ENCODE measurements around the gene S100A13.
"Not testable (repeated sequence)": the region's sequence is repeated elsewhere in the genome, so short reads cannot be mapped to it uniquely, and the experiment has no call there.

Gene S100A13

DNA sequence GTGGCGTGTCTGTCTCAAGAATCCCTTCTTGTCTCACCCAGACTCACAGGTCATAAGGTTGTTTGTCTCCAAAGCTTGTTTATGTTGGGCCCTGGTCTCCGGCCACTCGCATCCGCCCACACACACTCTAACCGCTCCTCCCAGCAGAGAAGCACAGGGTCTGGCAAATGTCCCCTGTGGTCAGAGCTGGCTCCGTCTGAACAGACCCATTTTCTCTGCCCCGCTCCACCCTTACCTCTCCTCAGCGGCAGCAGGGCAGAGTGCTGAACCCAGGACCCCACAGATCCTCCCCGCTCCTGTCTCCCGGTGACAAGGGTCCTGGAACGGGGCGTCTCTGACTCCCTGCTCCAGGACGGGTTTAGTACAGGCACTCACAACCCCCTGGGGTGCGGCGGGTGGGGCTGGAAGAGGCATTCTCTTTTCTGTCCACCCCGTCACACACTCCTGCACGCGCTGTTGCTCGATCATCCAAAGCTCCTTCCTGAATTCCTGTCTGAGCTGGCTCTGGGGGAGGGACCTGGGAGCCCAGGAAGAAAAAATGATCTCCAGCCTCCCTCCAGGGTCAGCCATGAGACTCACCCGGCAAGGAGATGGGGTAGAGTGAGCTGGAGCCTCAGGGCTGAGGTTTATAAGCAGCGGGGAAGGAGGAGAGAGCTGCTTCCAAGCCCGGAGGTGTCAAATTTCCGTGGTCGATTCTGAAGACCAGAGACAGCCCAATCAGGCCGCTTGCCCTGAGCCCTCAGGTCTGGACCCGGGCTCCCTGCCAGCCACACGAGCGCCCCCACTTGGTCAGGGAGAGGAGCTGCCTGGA lies at the start of gene S100A13:
Gene S100A13 (minus strand): TSS at position 602 of the 811 bp plus-strand sequence. CDS start 1,033 bp downstream, outside the sequence.
- peak; percentile 99 for DNase-seq (ENCODE audit: low read depth, low spot score)

DNA sequence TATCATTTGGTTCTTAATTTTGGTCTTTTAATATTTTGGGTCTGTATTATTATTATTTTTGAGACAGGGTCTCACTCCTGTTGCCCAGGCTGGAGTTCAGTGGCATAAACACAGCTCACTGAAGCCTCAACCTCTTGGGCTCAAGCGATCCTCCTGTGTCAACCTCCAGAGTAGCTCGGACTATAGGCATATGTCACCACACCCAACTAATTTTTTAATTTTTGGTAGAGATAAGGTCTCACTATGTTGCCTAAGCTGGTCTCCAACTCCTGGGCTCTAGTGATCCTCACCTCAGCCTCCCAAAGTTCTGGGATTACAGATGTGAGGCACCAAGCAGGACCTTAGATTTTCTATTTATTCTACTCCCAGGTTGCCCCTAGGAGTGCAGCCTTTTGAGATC lies 46.2 kb upstream of the S100A13 start:
- DNase-seq (ENCODE audit: low read depth, low spot score), result no peak

GRCh38 chr1:153671628-153672353 lies 44.5 kb upstream of the S100A13 start:
- peak; percentile 28 for DNase-seq (ENCODE audit: low read depth, low spot score)

DNA sequence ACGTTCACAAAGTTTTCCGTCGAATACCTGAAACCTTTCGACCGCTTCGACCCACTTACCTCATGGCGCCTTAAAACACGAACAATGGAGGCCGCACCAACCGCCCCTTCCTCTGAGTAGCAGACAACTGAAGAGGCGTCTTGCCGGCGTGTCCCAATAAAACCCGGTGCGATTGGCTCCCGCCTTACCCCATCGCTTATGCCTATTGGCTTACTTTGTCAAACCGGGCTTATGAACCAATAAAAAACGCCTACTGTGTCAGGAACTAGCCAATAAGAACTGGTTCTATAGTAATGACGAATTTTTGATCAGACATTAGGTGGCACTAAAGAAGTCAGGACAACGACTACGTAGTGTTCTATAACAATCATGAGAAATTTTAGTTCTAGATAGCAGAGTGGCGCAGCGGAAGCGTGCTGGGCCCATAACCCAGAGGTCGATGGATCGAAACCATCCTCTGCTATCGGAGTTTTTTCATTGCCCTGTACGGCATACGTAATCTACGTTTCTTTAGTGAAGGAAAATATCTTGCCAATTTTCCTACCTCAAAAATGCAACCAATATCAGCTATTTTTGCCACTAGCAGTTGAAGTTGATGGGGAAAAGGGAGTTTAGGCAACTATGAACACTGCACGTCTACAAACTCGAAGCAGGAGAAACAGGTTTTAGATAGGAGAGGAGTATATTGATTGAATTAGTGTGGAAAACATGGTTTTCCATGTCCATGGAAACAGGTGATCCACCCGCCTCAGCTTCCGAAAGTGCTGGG lies 43.7 kb upstream of the S100A13 start, which contains the start of gene ILF2:
Gene ILF2 (minus strand): TSS at position 135 of the 769 bp plus-strand sequence. CDS start 71 bp downstream, at position 64.
- DNase-seq (ENCODE audit: low read depth, low spot score), result peak; percentile 100

- no peak for DNase-seq (ENCODE audit: low read depth, low spot score)
Observed at GRCh38 chr1:153670257-153670858, 43.1 kb upstream of the S100A13 start.

DNA sequence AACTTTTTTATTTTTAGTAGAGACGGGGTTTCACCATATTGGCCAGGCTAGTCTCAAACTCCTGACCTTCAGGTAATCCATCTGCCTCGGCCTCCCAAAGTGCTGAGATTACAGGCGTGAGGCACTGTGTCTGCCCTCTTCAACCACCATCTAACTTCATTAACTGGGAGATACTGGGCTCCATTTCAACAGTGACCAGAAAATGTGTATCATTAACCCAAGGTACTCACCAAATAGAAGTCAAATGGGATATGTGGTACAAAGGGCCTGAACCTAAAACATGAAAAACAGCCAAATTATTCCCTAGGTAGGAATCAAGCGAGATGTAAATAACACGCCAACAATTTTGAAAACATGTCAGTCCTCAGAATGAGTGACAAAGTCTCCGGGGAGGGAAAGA lies 42.3 kb upstream of the S100A13 start:
- DNase-seq (ENCODE audit: low read depth, low spot score), result no peak

DNA sequence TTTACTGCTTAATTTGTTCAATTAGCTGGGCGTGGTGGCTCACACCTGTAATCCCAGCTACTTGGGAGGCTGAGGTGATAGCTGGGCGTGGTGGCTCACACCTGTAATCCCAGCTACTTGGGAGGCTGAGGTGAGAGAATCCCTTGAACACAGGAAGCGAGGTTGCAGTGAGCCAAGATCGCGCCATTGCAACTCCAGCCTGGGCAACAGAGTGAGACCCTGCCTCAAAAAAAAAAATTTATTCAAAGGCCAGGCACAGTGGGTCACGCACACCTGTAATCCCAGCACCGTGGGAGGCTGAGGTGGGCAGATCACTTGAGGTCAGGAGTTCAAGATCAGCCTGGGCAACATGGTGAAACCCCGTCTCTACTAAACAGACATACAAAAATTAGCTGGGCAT lies 41.4 kb upstream of the S100A13 start:
- DNase-seq (ENCODE audit: low read depth, low spot score), result not testable (repeated sequence)

DNA sequence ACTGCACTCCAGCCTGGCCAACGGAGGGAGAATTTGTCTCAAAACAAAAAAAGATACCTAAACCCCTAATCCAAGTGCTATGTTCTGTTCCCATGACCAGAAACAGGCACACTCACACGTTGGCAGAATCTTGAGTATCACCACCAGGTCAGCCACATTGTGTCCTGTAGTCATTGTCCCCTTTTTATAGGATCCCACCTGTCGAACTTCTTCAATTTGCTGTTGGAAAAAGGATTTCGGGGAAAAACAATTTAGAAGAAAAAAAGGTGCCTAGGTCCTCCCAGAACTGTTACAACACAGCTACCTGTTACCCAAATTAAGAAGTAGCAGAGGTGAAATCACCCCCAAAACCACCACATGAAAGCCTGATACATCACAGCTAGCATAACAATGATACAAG lies 40.1 kb upstream of the S100A13 start:
- no peak for DNase-seq (ENCODE audit: low read depth, low spot score)

GRCh38 chr1:153663211-153663610 lies 35.9 kb upstream of the S100A13 start:
- no peak for DNase-seq (ENCODE audit: low read depth, low spot score)

- no peak for DNase-seq (ENCODE audit: low read depth, low spot score)
Observed at GRCh38 chr1:153662269-153662668, 35.0 kb upstream of the S100A13 start.

DNA sequence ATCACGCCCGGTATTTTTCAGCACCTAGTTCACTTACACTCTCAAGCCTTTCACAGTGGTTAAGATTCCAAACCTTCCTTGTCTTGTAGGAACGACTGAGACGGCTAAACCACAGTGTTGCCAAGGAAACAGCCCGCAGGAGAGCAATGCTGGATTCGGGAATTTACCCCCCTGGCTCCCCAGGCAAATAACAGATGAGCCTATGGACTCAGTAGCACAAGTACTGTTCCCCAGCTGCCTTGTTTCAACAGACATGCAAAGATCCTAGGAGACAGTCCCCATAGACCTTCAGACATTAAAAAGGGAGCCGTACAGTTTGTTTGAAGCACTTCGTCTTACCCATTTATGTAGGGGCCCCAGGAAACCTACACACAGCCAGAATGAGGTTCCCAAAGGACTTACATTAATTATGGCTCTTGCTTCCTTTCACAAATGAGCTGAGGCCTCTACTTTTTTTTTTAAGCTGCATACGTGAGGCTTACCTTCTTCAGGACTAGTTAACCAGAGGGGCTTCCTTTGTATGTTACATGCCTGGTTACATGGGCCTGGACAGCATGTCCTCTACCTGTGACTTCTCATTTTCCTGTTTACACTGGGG lies 33.9 kb upstream of the S100A13 start:
- peak; percentile 22 for DNase-seq (ENCODE audit: low read depth, low spot score)

GRCh38 chr1:153659656-153660055 lies 32.4 kb upstream of the S100A13 start:
- peak; percentile 31 for DNase-seq (ENCODE audit: low read depth, low spot score)

DNA sequence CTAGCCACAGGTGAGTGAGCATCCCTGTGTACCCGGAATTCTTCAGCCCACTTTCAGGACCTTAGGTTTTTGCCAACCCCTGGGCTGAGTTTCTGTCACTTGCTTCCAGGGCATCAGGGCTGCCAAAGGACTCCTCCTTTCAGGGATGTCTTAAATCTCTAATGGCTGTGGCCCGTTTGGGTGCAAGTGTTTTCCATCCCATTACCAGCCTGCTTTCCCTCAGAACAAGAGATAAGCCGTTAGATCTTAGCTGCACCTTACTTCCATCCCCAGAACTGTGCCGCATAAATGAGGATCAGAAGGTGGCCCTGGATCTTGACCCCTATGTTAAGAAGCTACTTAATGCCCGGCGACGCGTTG lies 31.9 kb upstream of the S100A13 start:
- no peak for DNase-seq (ENCODE audit: low read depth, low spot score)

- DNase-seq (ENCODE audit: low read depth, low spot score), result peak; percentile 93
Observed at GRCh38 chr1:153658400-153659174, 31.3 kb upstream of the S100A13 start, which contains the start of gene SNAPIN. TSS of gene SNAPIN (plus strand) at chr1:153658703. CDS start at chr1:153658744, 41 bp downstream.

DNA sequence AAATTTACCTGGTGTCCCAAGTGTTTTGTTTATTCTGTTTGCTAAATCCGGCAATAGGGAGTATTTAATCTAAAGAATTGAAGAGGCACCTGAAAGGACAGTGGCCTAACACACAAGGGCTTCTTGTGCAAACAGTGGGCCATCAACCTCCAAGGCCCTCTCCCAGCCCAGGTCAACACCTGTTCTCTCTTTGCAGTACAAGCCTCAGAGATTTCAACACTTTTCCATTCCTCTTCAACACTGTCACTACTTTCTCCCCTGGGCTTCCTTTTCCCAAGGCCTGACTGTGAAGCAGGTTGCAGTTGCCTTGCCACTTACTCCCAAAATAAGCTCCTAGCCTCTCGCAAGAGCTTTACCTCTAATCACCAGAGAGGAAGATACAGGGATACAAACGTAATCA lies 28.0 kb upstream of the S100A13 start:
- no peak for DNase-seq (ENCODE audit: low read depth, low spot score)

DNA sequence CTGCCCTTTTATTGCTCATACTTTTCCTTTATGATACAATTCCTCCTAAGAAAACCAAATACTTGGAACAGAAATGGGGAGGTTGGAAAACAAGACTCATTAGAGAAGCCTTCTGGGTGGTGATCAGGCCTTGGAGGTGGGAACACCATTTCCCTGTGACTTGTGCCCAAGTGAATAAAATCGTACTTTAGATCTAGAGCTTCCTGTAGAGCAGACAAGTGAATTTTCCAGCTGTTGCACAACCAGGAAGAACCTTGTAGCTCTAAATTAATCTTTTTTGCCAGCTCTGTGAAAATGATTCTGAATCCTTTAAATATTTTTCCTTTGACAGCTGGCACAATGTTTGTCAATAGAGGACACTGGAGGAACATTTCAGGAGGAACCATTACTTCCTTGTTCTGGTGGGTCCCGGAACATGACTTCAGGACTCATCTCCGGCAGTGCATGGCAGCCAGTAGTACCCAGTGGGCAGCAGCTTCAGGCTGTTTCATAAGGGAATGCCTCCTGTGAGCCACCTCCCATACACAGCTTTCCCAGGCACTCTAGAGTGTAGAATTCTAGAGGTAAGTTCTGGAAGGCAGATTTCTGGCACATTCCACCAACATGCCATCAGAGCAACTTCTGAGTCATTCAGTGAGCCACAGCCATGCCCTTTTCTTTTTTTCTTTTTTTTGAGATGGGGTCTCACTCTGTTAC lies 25.6 kb upstream of the S100A13 start:
- no peak for DNase-seq (ENCODE audit: low read depth, low spot score)

- DNase-seq (ENCODE audit: low read depth, low spot score), result no peak
Observed at GRCh38 chr1:153651771-153652170, 24.5 kb upstream of the S100A13 start.

GRCh38 chr1:153649863-153650235 lies 22.5 kb upstream of the S100A13 start:
- no peak for DNase-seq (ENCODE audit: low read depth, low spot score)

GRCh38 chr1:153649137-153649862 lies 22.0 kb upstream of the S100A13 start:
- no peak for DNase-seq (ENCODE audit: low read depth, low spot score)

Data from ELF-1 (cell line).